ENCODE results near the gene GPC3.
"Not testable (repeated sequence)": the region's sequence is repeated elsewhere in the genome, so short reads cannot be mapped to it uniquely, and the experiment has no call there.

Gene GPC3

GRCh38 chrX:133742602-133743305 is 242.6 kb downstream of the GPC3 start:
- DNase-seq, result no peak

- DNase-seq, result no peak
Measured at GRCh38 chrX:133741303-133741702, 244.1 kb downstream of the GPC3 start.

- no peak for DNase-seq
Measured at GRCh38 chrX:133726642-133727041, 258.8 kb downstream of the GPC3 start.

GRCh38 chrX:133726211-133726630 is 259.2 kb downstream of the GPC3 start:
- no peak for DNase-seq

- no peak for DNase-seq
Measured at GRCh38 chrX:133723930-133724329, 261.5 kb downstream of the GPC3 start.

GRCh38 chrX:133722756-133723155 is 262.6 kb downstream of the GPC3 start:
- no peak for DNase-seq

GRCh38 chrX:133720269-133720668 is 265.1 kb downstream of the GPC3 start:
- DNase-seq, result not testable (repeated sequence)

GRCh38 chrX:133715715-133716114 is 269.7 kb downstream of the GPC3 start:
- no peak for DNase-seq

GRCh38 chrX:133709501-133709900 is 275.9 kb downstream of the GPC3 start:
- no peak for DNase-seq

GRCh38 chrX:133706890-133707289 is 278.5 kb downstream of the GPC3 start:
- DNase-seq, result no peak

GRCh38 chrX:133702230-133702629 is 283.2 kb downstream of the GPC3 start:
- DNase-seq, result no peak

GRCh38 chrX:133699023-133699728 is 286.2 kb downstream of the GPC3 start:
- DNase-seq, result no peak

- no peak for DNase-seq
Measured at GRCh38 chrX:133698298-133698697, 287.1 kb downstream of the GPC3 start.

GRCh38 chrX:133697656-133698055 is 287.7 kb downstream of the GPC3 start:
- DNase-seq, result no peak

- no peak for DNase-seq
Measured at GRCh38 chrX:133689997-133690599, 295.3 kb downstream of the GPC3 start.

- no peak for DNase-seq
Measured at GRCh38 chrX:133685822-133686221, 299.6 kb downstream of the GPC3 start.

GRCh38 chrX:133681897-133682296 is 303.5 kb downstream of the GPC3 start:
- no peak for DNase-seq

- no peak for DNase-seq
Measured at GRCh38 chrX:133681421-133681820, 304.0 kb downstream of the GPC3 start.

- DNase-seq, result no peak
Measured at GRCh38 chrX:133677123-133678063, 308.0 kb downstream of the GPC3 start.

- no peak for DNase-seq
Measured at GRCh38 chrX:133676344-133677122, 308.9 kb downstream of the GPC3 start.

- DNase-seq, result no peak
Measured at GRCh38 chrX:133674726-133675470, 310.5 kb downstream of the GPC3 start.

Measured in activated effector memory CD4-positive, alpha-beta T cell treated with Interleukin-2 at 50 U/mL for 16 hours (primary cell).